ENCODE measurements around the gene ZRANB2.

The ZRANB2 gene

DNA sequence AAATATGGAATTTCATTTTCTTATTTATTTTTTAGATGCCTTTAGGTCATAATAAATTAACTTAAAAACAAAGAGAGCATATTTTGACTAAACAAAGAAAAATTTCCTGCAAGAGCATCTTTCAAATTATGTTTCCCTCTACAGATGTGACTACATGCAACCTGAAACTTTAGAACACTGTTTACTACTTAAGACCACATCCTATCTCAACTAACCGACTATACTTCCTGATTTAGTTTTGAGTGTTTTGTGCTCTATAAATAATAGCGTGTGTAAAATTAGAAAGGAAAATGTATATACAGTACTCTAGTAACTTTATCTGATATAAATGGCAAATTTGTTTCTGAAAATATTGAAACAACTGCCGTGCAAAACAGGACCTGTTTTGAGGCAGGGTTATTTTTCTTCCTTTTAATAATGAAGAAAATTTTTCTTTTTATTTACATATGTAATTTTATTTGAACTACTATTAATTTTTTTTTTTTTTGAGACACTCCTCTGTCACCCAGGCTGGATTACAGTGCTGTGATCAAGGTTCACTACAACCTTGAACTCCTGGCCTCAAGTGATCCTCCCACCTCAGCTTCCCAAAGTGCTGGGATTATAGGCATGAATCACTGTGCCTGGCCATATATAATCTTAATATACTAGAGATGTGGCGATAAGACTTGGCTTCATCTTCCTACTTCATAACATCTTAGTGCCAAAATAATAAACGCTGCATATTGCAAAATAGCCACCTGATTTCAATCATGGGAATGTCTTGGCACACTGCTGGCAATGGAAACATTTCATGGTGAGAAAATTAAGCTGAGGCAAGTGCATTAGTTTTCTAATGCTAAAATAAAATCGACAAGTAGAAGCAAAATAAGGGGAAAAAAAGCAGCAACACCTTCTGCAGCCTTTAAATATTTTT, 12.3 kb downstream of the ZRANB2 start:
- DNase-seq (ENCODE audit: low read depth in 2 of 2) = no peak

DNA sequence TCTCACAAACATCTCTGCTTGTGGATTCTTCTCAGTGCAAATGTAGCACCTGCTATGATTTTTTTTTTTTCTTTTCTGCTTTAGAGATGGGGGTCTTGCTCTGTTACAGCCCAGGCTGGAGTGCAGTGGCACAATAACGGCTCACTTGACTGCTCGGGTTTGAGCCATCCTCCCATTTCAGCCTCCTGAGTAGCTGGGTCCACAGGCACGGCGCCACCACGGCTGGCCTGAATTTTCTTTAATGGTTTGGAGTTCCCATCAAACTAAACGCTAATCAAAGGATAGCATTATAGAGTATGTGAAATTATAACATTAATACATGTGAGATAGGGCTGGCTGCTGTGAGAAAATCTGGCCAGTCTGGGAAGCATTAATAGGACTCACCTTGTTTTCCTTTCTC, 26.0 kb downstream of the ZRANB2 start:
- no peak for DNase-seq (ENCODE audit: low read depth in 2 of 2)

DNA sequence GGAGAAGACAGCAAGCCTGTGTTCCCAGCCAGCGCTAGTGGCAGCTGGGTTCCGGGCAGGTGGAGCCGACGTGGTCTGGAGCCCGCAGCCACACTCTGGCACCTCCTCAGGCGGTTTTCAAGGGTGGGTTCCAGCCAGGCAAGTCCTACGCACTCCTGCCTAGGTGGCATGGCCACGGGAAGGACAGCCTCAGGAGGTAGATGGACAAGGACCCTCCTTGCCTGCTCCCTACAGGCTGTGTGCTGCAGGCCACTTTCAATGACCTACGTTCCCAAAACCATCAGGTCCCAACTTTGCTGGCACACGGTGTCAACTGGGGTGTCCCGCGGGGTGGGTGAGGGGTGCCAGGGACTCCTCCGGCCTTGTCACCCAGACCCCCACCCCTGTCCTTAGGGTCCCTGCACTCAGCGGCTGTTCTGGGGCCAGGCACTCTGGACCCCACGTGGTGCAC, 26.5 kb downstream of the ZRANB2 start:
- DNase-seq (ENCODE audit: low read depth in 2 of 2) = no peak

DNA sequence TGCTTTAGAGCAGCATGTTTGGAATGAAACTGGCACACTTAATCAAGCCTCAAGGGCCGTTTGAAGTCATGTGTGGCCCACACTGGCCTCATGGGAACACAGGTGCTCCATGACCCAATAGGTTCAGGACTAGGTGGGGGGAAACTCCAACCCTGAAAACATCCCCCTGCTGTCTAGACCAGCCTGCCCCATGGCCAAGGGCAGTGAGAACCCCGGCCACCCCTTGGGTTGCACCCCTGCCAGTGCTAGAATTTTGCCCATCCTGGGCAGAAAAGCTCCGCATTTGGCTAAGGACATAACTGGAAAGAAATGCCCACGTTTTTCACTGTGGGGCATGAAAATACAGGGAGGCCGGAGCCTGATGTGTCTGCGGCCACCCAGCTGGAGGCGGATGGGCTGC, 27.1 kb downstream of the ZRANB2 start:
- DNase-seq (ENCODE audit: low read depth in 2 of 2) = no peak

DNA sequence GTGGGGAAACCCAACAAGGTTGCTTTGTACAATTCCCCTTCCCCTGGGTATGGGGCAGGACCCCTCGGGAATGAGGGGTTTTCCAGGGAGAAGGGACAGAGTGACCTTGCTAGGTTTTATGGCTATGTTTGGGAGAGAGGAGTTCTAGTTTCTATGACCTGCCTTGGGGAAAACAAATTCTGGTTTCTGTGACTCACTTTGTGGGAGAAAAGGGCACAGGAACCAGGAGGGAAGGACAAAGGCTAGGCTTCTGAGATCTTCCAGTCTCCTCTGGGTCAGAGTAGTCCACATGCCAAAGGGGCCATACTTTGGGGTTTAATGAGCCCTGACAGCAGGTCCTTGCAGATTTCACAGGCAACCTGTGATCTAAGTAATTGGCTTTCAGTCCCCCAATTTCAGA, 27.7 kb downstream of the ZRANB2 start:
- no peak for DNase-seq (ENCODE audit: low read depth in 2 of 2)

DNA sequence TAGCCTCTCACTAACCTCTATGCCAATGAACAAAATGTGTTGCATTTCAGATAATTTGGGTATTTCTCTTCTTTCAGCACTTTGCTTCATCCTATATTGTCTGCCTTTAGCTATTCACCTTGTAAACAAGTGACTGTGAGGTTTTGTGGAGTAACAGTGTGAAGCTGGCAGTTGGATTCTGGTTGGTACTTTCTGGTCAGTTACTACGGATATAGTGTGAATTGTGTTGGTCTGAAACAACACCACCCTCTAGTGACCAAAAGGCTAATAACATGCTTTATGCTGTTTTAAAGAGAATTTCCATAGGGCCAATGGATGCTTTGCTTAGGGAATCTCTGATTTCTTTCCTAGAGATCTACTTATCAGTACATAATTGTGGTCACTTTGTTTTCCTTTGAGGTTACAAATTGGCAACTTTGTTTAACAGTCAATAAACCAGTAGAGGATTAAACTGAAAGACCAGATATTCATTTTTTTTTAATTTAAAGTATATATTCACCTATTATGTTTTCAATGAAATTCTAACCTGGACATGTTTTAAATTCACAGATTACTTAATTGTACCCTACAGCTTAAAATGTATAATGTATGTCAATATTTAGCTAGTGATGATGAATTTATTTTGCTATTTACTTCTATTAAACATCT, 30.8 kb downstream of the ZRANB2 start:
- no peak for DNase-seq (ENCODE audit: low read depth in 2 of 2)

DNA sequence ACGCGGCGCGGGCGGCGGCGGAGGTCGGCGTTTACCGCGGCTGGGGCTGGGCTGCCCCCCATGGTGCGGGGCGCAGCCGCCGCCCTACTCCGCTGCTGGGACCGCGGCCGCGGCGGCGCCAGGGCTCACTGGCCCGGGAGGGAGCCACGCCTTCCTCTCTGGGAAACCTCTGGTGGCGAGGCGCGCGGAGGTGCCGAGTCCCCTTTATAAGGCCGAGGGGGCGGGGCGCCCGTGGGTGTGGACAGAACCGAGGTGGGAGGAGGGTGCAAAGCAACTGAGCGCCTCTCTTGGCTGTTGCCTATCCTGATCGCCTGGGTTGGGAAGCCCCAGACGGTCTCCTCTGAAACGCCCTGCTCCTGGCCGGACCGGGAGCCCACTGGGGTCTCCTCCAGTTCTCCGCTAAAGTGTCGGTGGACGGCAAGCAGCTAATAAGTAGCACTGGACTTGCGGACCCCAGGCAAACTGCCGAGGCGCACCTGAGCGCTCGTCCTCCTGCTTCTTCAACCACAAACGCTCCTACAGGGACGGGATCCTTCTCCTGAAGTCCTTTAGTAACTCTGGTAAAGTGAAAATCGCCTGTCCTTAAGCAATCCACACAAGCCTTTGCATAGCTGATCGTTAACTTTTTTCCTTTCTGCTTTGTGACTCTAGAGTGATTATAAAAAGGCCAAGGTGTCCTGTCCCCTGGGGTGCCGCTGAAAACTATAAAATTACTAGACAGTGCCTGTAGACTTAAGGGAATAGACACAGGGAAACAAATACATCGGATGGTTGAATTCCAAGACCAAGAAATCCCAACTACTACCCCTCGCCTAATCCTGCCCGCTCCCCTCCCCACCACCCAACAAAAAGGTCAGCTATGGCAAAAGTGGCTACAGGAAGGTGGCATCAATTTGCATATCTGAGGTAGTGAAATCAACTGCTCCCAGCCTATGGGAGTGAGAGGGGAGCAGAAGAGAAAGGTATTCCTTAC, 32.9 kb downstream of the ZRANB2 start, which contains the start of gene PTGER3:
TSS of gene PTGER3 (minus strand) at position 182 of the 973 bp plus-strand sequence. CDS start 239 bp downstream, outside the sequence.
- peak in 1 of 2 donors; percentile 38 for DNase-seq (ENCODE audit: low read depth in 2 of 2)

DNA sequence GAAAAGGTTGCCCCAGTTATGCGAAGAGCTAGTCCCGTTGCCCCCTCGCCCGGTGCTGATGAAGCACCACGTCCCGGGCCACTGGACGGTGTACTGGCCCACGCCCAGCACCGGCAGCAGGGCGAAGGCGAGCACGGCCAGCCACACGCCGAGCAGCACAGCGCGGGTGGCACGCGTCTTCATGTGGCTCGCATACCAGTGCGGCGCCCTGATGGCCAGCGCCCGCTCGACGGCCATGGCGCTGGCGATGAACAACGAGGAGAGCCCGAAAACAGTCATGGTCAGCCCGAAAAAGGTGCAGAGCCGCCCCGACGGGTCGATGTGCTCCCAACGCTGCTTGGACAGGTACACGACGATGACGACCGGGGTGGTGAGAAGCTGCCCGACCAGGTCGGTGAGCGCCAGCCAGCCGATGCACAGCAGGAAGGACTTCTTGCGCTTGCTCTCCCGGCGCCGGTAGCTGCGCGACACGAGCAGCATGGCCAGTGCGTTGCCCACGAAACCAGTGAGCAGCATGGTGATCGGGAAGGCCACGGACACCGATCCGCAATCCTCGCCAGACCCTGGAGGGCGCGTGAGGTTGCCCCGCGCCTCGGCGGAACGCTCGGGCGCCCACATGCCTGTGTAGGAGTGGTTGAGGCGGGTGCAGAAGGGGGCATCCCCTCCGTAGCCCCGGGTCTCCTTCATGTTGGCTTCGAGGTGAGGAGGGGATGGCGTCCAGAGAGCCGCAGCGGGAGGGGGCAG, 33.8 kb downstream of the ZRANB2 start:
- no peak for DNase-seq (ENCODE audit: low read depth in 2 of 2)

DNA sequence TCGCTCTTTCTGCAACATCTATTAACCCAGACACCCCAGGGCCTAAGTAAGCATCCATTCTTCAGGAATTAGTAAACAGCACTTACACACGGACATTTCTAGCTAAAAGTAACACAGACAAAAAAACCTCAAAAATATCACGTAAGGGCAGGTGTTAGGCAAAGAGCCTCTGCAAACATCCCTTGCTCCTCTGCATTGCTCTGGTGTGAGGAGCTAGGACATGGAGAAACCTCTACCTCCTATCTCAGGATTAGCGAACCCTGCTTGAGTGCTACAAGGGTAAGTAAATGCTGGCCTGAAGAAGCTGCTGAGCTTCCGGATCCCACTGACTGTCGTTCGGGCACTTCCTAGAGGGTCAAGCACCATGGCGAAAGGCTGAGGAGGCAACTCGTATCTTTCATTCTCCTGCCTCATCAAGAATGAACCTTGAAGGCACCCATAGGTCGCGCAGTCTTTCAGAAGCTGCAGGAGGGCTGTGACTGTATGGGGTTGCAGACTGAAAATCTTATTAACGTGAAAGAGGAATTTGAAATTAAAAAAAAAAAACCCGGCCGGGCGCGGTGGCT, 35.3 kb downstream of the ZRANB2 start:
- DNase-seq (ENCODE audit: low read depth in 2 of 2) = no peak

DNA sequence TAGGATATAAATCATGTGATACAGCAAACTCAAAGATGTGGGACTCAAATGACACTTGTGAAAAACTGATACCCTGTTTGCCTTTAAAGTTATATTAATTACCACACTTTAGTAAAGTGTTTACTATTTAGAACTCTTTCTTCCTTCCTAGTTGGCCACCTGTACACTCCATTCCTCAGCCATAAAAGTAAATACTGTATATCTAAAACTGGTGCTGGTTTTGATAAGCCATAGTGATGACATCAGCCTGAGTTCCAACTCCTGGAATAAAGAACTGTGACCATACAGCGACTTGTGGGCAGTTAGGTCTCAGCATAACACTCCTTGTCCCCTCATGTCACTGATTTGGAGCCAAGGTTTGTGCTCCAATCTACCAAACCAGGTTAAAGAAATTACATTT, 36.0 kb downstream of the ZRANB2 start:
- no peak for DNase-seq (ENCODE audit: low read depth in 2 of 2)

DNA sequence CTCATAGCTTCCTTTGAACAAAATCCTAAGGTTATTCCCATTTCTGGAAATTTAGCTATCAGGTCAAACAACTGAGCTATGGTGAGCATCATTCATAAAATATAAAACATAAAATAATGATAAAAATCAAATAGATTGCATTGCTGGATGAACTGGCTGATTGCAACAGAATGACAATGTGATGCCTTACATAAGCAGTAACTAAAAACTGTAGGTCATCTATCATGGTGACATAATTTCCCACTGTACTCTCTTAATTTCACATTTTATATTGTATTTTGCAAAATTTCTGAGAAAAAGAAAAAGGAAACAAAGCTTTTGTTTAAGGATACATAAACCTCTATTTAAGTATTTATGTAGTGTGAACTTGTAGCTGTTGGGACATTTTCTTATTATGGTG, 37.8 kb downstream of the ZRANB2 start:
- DNase-seq (ENCODE audit: low read depth in 2 of 2) = no peak

DNA sequence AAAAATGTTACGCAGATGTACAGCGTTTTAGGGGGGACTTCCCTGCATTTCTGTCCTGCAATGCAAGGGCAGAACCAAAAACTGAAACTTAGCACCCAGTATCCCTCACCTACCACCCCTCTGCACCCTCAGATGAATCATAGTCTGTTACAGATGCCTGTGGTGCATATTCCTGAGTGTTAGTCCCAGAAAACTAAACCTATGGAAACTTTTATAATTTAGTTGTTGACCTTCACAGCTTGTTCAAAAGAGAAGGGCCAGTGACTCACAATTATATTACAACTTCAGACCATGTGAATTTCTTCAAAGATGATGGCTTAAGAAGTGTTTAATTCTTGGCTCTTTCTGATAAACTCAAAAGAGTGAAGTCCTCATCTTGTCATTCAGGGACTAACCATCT, 39.0 kb downstream of the ZRANB2 start:
- no peak for DNase-seq (ENCODE audit: low read depth in 2 of 2)

DNA sequence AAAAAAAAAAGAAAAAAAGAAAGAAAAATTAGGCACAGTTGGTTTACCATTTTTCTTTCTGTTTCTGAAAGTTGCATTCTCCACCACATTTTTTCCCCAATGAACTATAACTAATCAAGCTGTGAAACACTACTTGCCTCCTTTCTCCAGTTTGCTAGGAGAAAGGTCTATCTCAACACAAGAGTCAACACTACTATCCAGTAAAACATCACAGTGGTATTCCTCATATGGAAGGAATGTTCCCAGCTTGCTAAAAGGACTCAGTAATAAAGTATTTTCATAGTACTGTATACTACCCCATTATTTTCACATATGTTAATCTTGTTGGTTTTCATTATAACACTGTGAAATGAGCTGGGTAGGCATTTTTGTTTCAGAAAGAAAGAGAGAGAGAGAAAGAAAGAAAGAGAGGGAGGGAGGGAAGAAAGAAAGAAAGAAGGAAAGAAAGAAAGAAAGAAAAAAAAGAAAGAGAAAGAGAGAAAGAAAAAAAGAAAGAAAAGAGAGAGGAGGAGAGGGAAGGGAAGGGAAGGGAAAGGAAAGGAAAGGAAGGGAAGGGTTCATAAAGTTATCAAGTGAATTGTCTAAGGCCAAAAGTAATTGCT, 41.1 kb downstream of the ZRANB2 start:
- DNase-seq (ENCODE audit: low read depth in 2 of 2) = no peak

DNA sequence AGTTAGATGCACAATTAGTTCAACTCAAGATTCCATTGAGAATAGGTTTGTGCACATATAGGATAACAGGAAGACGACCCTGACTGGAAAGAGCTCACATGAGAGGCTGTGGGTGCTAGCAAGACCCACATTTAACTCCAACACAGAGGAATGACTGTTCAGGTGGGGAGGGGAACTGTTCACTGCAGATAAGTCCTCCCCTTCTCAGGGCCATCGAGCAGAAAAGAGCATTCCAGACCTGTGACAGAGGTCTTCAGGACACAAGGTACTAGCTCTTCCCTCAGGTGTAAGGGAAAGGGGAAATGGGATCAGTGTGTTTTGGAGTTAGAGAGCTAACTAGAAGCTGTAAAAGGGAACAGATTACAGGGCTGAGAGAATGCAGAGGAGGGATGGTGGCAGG, 41.9 kb downstream of the ZRANB2 start:
- no peak for DNase-seq (ENCODE audit: low read depth in 2 of 2)

DNA sequence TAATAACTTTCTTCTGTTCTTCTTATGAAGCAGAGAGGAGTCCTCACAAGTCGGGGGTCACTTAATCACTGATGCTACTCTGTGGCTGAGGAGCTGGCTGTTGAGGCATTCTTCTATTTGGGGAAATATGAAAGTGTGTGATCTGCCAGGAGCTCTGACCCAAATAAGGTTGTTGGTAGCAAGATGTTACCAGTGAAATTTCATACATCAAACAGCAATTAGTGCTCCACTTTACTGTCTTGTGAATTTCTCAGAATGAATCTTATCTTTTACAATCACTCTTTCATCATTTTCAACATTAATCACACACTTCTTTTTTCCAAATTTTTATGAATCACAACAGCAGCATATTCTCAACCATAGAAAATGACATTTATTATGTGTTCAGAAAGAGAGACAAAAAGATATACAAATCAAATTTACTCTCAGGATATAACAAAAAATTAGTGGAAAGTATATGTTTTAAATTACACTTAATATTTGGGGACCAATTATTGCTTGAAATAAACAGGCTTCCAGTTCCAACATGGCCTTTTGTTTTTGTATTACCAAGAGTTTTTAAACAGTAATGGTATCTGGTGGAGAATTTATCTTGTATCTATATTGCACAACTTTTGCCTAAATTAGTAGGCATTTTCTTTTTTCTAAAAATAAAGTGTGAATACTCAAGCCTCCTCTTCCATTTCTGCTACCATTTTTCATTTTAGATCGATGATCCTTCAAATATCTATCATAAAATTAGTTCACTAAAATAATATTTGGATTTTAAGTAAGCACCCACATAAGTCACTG, 42.8 kb downstream of the ZRANB2 start:
- DNase-seq (ENCODE audit: low read depth in 2 of 2) = no peak

DNA sequence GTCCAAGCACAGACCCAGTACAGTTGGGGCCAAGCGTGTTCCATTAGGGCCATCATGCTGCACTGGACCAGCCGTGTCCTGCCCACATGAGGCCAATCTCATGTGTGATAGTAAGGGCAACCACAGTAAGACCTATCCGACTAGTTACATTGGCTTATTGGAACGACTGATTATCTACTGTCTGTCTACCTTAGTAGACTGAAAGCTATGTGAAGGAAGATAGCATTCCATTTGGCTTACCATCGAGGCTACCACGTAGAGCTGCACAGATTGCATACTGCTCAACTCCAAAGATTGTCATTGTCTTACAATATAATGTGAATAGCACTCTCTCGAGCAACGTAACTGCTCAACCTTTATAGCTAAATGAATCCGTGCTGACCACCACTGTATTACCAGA, 43.8 kb downstream of the ZRANB2 start:
- no peak for DNase-seq (ENCODE audit: low read depth in 2 of 2)

DNA sequence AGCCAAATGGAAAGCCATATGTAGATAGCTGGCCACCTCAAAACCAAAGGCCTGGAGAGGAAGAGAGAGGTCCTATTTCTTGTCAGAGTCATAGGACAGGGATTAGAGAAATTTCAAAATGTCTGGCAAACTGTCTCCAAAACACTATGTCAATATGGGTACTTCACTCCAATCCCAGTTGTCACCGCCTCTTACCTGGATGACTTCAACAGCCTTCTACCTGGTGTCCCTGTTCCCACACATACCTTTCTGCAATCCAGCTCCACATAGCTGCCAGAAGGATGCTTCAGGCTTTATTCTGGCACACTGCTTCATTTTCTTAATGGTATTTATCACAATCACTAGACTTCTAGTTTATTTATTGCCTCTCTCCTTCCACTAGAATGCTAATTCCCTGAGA, 47.7 kb downstream of the ZRANB2 start:
- DNase-seq (ENCODE audit: low read depth in 2 of 2) = no peak

DNA sequence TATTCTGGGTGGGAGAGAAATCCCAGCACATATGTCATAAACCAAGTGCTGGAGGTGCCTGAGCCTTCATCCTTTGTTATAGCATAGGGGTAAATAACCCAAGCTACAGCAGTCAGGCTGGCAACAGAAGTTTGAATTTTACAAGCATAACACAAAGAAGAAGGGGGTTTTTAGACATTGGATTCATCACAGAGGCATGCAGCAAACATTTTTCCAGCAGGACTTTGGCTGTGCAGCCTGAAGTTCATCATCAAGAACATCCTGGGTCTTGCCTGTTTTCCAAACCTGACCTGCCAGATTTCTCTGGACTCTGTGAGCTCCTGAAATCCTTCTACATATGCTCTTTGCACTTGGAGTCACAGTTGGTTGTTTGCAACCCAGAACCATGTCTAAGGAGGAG, 49.4 kb downstream of the ZRANB2 start:
- DNase-seq (ENCODE audit: low read depth in 2 of 2) = no peak

DNA sequence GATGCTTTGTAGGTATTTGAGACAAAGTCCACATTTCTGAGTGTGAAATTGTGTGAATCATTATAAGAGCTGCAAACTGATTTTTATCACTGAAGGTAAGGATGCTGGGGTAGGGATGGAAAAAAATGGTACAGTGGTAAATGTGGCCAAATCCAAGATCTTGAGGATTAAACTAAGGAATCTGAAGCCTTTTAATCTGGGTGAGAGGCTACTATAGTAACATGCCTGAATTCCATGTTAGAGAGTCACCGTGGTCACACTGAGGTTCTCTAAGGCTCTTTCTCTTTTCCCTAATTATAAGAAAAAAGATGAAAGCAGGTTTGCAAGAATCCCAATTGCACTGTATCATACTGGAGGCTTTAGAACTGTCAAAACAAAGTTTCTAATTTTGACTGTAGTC, 50.8 kb downstream of the ZRANB2 start:
- DNase-seq (ENCODE audit: low read depth in 2 of 2) = no peak

DNA sequence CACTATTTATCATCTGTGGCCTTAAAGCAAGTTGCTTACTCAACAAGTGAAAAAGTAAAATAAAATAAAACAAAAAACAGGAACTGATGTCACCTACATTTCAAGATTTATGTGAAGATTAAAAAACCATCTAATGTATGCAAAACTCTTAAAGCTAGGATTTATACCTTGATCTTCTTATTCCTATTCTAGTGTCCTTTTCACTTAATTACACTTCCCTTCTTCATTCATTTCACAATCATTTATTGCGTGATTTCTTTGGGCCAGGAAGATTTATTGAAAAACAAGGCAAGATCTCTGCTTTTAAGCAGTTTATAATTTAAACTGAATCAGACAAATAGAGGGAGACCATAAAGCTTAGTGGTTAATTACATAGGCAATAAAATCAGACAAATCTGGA, 51.9 kb downstream of the ZRANB2 start:
- DNase-seq (ENCODE audit: low read depth in 2 of 2) = no peak
